Activated naive CD4-positive, alpha-beta T cell treated with anti-CD3 and anti-CD28 coated beads, Interleukin-2, amount 10 ng/mL, durations not matched to agents 7 days and 5 days (primary cell): ENCODE measurements around the gene ZBP1.

Experiments
- CTCF ChIA-PET: fragments of 350-600 bp; sonication (Branson Sonifier 250); formaldehyde crosslinking; loops from one replicate; lab custom pipeline; 2021; ENCODE audit warnings: antibody characterized with exemption; lab: Charles Lee
- DNase-seq: peaks from one replicate; pipeline ENCODE4 v3.0.0-alpha.2; 2020
- H3K27ac Mint-ChIP-seq: one replicate; pipeline ENCODE4 v1.8.0; 2021; ENCODE audit warnings: mild to moderate bottlenecking, moderate library complexity, mixed read lengths
- H3K27me3 Mint-ChIP-seq: one replicate; pipeline ENCODE4 v1.8.0; 2021; ENCODE audit warnings: mild to moderate bottlenecking, mixed read lengths
- H3K36me3 Mint-ChIP-seq: one replicate; pipeline ENCODE4 v1.8.0; 2021; ENCODE audit warnings: mixed read lengths
- H3K4me1 Mint-ChIP-seq: one replicate; pipeline ENCODE4 v1.8.0; 2021; ENCODE audit warnings: mixed read lengths
- H3K4me3 Mint-ChIP-seq: one replicate; pipeline ENCODE4 v1.8.0; 2021; ENCODE audit warnings: mild to moderate bottlenecking, moderate library complexity, mixed read lengths
- H3K9me3 Mint-ChIP-seq: one replicate; pipeline ENCODE4 v1.8.0; 2021; ENCODE audit warnings: mixed read lengths

ZBP1 gene

GRCh38 chr20:57600320-57601210 is 19.7 kb downstream of the ZBP1 start:
- peaks cover 8% of the 10 kb centered on the region for H3K4me1 Mint-ChIP-seq
- CTCF ChIA-PET = interaction anchor here (0.8 to 1.3 kb wide), 4 partner anchors 54 to 610 kb away, joined by 3 to 4 read pairs (median 3); no protein-coding TSS in a partner anchor
- H3K4me3 Mint-ChIP-seq = no peak overlapping the region
- H3K9me3 Mint-ChIP-seq = no peaks in the 10 kb centered on the region
- no peaks in the 10 kb centered on the region for H3K36me3 Mint-ChIP-seq
- H3K27me3 Mint-ChIP-seq = peaks cover 76% of the 10 kb centered on the region
- no peak overlapping the region for H3K27ac Mint-ChIP-seq
- no peak for DNase-seq

GRCh38 chr20:57598491-57598890 is 21.7 kb downstream of the ZBP1 start:
- no peak for DNase-seq
- H3K4me3 Mint-ChIP-seq = no peak overlapping the region
- H3K9me3 Mint-ChIP-seq = no peaks in the 10 kb centered on the region
- peaks cover 84% of the 10 kb centered on the region for H3K27me3 Mint-ChIP-seq
- H3K27ac Mint-ChIP-seq = no peak overlapping the region
- H3K4me1 Mint-ChIP-seq = no peaks in the 10 kb centered on the region
- CTCF ChIA-PET = interaction anchor here (0.6 to 4.2 kb wide), 6 partner anchors 23 to 612 kb away, joined by 3 to 34 read pairs (median 4); partner anchors contain the start of gene ZBP1
- no peaks in the 10 kb centered on the region for H3K36me3 Mint-ChIP-seq

GRCh38 chr20:57598060-57598459 is 22.2 kb downstream of the ZBP1 start:
- CTCF ChIA-PET = interaction anchor here (0.7 to 4.2 kb wide), 5 partner anchors 23 to 609 kb away, joined by 3 to 34 read pairs (median 5); partner anchors contain the start of gene ZBP1
- H3K36me3 Mint-ChIP-seq = no peaks in the 10 kb centered on the region
- H3K4me1 Mint-ChIP-seq = no peaks in the 10 kb centered on the region
- no peak for DNase-seq
- no peaks in the 10 kb centered on the region for H3K9me3 Mint-ChIP-seq
- no peak overlapping the region for H3K4me3 Mint-ChIP-seq
- H3K27me3 Mint-ChIP-seq = peaks cover 84% of the 10 kb centered on the region
- peak overlapping the region; percentile 60 for H3K27ac Mint-ChIP-seq

GRCh38 chr20:57596998-57597939 is 23.0 kb downstream of the ZBP1 start:
- DNase-seq = peak; percentile 80
- no peak overlapping the region for H3K27ac Mint-ChIP-seq
- H3K9me3 Mint-ChIP-seq = no peaks in the 10 kb centered on the region
- H3K36me3 Mint-ChIP-seq = no peaks in the 10 kb centered on the region
- H3K4me3 Mint-ChIP-seq = no peak overlapping the region
- H3K27me3 Mint-ChIP-seq = peaks cover 81% of the 10 kb centered on the region
- H3K4me1 Mint-ChIP-seq = no peaks in the 10 kb centered on the region
- CTCF ChIA-PET = interaction anchor here (0.6 to 4.2 kb wide), 20 partner anchors 8 to 611 kb away, joined by 3 to 34 read pairs (median 6); partner anchors contain the start of gene ZBP1

GRCh38 chr20:57596358-57596757 is 23.9 kb downstream of the ZBP1 start:
- Mint-ChIP-seq H3K36me3 (no peaks in the 10 kb centered on the region), H3K4me3 (no peak overlapping the region), H3K27me3 (peaks cover 79% of the 10 kb centered on the region), H3K27ac (no peak overlapping the region), H3K4me1 (no peaks in the 10 kb centered on the region), H3K9me3 (no peaks in the 10 kb centered on the region)
- no peak for DNase-seq
- CTCF ChIA-PET = interaction anchor here (0.7 to 4.2 kb wide), 26 partner anchors 9 to 612 kb away, joined by 3 to 34 read pairs (median 6); partner anchors contain the start of gene ZBP1

GRCh38 chr20:57595041-57596030 is 24.9 kb downstream of the ZBP1 start:
- CTCF ChIA-PET = interaction anchor here (0.8 to 4.2 kb wide), 25 partner anchors 8 to 613 kb away, joined by 3 to 34 read pairs (median 6); partner anchors contain the start of gene ZBP1
- no peaks in the 10 kb centered on the region for H3K4me1 Mint-ChIP-seq
- no peak for DNase-seq
- no peak overlapping the region for H3K27ac Mint-ChIP-seq
- no peaks in the 10 kb centered on the region for H3K36me3 Mint-ChIP-seq
- H3K4me3 Mint-ChIP-seq = no peak overlapping the region
- peaks cover 73% of the 10 kb centered on the region for H3K27me3 Mint-ChIP-seq
- no peaks in the 10 kb centered on the region for H3K9me3 Mint-ChIP-seq

- Mint-ChIP-seq H3K27me3 (peaks cover 70% of the 10 kb centered on the region), H3K4me3 (no peak overlapping the region), H3K4me1 (no peaks in the 10 kb centered on the region), H3K36me3 (no peaks in the 10 kb centered on the region), H3K27ac (no peak overlapping the region), H3K9me3 (no peaks in the 10 kb centered on the region)
- DNase-seq = peak; percentile 64
- CTCF ChIA-PET = interaction anchor here (0.8 to 4.0 kb wide), 8 partner anchors 19 to 616 kb away, joined by 3 to 22 read pairs (median 4); no protein-coding TSS in a partner anchor
Measured at GRCh38 chr20:57594092-57594951, 25.9 kb downstream of the ZBP1 start.

- H3K4me3 Mint-ChIP-seq = no peak overlapping the region
- H3K9me3 Mint-ChIP-seq = no peaks in the 10 kb centered on the region
- no peaks in the 10 kb centered on the region for H3K36me3 Mint-ChIP-seq
- no peaks in the 10 kb centered on the region for H3K4me1 Mint-ChIP-seq
- no peak for DNase-seq
- H3K27me3 Mint-ChIP-seq = peaks cover 59% of the 10 kb centered on the region
- CTCF ChIA-PET = interaction anchor here (1.0 to 1.5 kb wide), 4 partner anchors 9 to 78 kb away, joined by 3 to 6 read pairs (median 4); no protein-coding TSS in a partner anchor
- no peak overlapping the region for H3K27ac Mint-ChIP-seq
Measured at GRCh38 chr20:57593134-57593886, 26.9 kb downstream of the ZBP1 start.

- Mint-ChIP-seq H3K27me3 (peaks cover 51% of the 10 kb centered on the region), H3K27ac (no peak overlapping the region), H3K36me3 (no peaks in the 10 kb centered on the region), H3K9me3 (peaks cover 3% of the 10 kb centered on the region), H3K4me3 (no peak overlapping the region), H3K4me1 (no peaks in the 10 kb centered on the region)
- CTCF ChIA-PET = interaction anchor here (1.0 to 1.5 kb wide), 4 partner anchors 9 to 77 kb away, joined by 3 to 6 read pairs (median 4); no protein-coding TSS in a partner anchor
- DNase-seq = no peak
Measured at GRCh38 chr20:57592263-57593092, 27.7 kb downstream of the ZBP1 start.

GRCh38 chr20:57591289-57592229 is 28.7 kb downstream of the ZBP1 start:
- CTCF ChIA-PET = interaction anchor here (0.7 to 1.5 kb wide), 4 partner anchors 9 to 92 kb away, joined by 3 to 4 read pairs (median 3); no protein-coding TSS in a partner anchor
- H3K9me3 Mint-ChIP-seq = peaks cover 3% of the 10 kb centered on the region
- DNase-seq = no peak
- no peak overlapping the region for H3K27ac Mint-ChIP-seq
- H3K36me3 Mint-ChIP-seq = no peaks in the 10 kb centered on the region
- peaks cover 49% of the 10 kb centered on the region for H3K27me3 Mint-ChIP-seq
- H3K4me1 Mint-ChIP-seq = no peaks in the 10 kb centered on the region
- H3K4me3 Mint-ChIP-seq = no peak overlapping the region
